Mammary epithelial cell (primary cell): ENCODE data around the gene EVX2.

Experiments used
- EZH2 ChIP-seq: IDR thresholded peaks from 2 replicates; pipeline ENCODE4 v1.6.1; 2012; ENCODE audit warnings: low read length, inconsistent platforms, borderline replicate concordance
- TF ChIP-seq, protein P1 (sequence below), 2 donors: IDR thresholded peaks in 1 of 2; conservative IDR thresholded peaks in 1 of 2; 2 replicates each; pipeline ENCODE4 v1.5.1; 2011 to 2012; ENCODE audit warnings: inconsistent platforms in 2 of 2, low read length in 2 of 2, mild to moderate bottlenecking in 2 of 2, control low read depth in 1 of 2, low read depth in 1 of 2; ENCODE audit not compliant: insufficient read depth in 1 of 2; ENCODE audit errors: extremely low read depth in 1 of 2

DNA sequence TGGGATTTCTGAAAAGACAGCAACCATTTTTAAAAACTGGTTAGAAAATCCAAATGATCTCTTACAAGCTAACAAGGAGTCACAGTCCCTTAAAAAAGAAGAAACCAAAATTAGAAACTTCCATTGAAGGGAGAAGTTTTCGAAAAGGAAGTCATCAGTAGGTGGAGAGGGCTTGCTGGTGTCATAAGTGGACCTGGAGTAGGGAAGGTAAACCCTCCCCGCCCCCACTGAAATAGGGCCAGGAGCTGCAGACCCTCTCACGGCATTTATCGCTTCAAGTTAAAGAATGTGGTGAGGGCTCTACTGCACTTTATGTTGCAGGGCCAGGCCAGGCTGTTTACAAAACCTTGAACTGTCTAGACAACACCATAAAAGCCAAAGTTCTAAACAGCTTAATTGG is 26.2 kb upstream of the EVX2 start:
- TF ChIP-seq, protein P1, sequence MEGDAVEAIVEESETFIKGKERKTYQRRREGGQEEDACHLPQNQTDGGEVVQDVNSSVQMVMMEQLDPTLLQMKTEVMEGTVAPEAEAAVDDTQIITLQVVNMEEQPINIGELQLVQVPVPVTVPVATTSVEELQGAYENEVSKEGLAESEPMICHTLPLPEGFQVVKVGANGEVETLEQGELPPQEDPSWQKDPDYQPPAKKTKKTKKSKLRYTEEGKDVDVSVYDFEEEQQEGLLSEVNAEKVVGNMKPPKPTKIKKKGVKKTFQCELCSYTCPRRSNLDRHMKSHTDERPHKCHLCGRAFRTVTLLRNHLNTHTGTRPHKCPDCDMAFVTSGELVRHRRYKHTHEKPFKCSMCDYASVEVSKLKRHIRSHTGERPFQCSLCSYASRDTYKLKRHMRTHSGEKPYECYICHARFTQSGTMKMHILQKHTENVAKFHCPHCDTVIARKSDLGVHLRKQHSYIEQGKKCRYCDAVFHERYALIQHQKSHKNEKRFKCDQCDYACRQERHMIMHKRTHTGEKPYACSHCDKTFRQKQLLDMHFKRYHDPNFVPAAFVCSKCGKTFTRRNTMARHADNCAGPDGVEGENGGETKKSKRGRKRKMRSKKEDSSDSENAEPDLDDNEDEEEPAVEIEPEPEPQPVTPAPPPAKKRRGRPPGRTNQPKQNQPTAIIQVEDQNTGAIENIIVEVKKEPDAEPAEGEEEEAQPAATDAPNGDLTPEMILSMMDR (conservative IDR thresholded peaks at IDR 0.05 in 1 of 2, IDR thresholded peaks at IDR 0.05 in 1 of 2; ENCODE audit: extremely low read depth in 1 of 2, insufficient read depth in 1 of 2, low read depth in 1 of 2, low read length in 2 of 2), result no peak
- peak; percentile 56 for TF ChIP-seq EZH2
